ENCODE data around the gene SLC6A6. TPM values are rescaled to one million over a fixed set of nuclear protein-coding genes. Genes with fewer than 3 reads are reported as not detected.

SLC6A6 gene
- total RNA-seq, 2 experiments from 2014 or later, result 27.8 to 31.2 TPM

DNA sequence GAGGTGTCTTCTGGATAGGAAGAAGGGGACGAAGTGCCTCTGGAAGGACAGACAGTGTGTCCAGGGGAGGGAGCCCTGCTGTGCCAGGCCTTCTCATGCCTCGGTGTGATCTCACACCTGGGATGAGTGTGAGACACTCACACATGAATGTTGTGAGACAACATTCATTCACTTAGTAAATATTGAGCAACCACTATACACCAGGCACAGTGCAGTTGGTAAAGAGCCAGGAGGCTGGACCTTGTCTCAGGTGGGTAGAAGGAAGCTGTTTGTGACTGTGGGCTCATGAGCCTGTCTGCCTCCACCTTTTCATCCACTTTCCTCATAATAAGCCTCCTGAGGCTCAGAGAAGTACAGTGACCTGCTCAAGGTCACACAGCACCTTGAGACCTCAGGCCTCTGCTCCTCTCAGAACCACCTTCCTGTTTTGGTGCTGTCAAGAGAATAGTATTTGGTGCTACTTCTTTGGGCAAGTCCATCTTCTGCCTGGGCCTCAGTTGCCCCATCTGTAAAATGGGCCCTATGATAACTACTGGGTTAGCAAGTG, 20.9 kb downstream of the SLC6A6 start:
- Mint-ChIP-seq H3K4me1 (ENCODE audit: low read depth) (peaks cover 64% of the 10 kb centered on the region), H3K27me3 (no peaks in the 10 kb centered on the region), H3K36me3 (ENCODE audit: low read depth) (peaks cover 26% of the 10 kb centered on the region), H3K9me3 (no peaks in the 10 kb centered on the region), H3K4me3 (no peak overlapping the region), H3K27ac (peak overlapping the region; percentile 98)
- intact Hi-C loops (cut with DNase I, micrococcal nuclease), result no loop called here
- ChIA-PET CTCF (no interaction called here), POLR2A (interaction anchor here (1.6 kb wide), 1 partner anchor 21 kb away, joined by 9 read pairs; the partner anchor contains the start of gene SLC6A6)
- DNase-seq, result no peak
- Histone ChIP-seq H3K36me3 (ENCODE audit: insufficient read depth, low read length) (peaks cover 26% of the 10 kb centered on the region), H3K4me3 (ENCODE audit: low read length) (no peak overlapping the region), H3K4me1 (ENCODE audit: insufficient read depth, low read length) (peaks cover 77% of the 10 kb centered on the region), H3K27me3 (ENCODE audit: control insufficient read depth in 1 of 2, insufficient read depth in 2 of 2, low read length in 2 of 2) (no peaks in the 10 kb centered on the region), H3K9me3 (ENCODE audit: control insufficient read depth in 1 of 2, insufficient read depth in 1 of 2, low read length in 2 of 2) (no peaks in the 10 kb centered on the region), H3K27ac (ENCODE audit: low read depth in 1 of 2, low read length in 2 of 2) (peak overlapping the region in 1 of 2 donors; percentile 71)
- TF ChIP-seq, protein P1, sequence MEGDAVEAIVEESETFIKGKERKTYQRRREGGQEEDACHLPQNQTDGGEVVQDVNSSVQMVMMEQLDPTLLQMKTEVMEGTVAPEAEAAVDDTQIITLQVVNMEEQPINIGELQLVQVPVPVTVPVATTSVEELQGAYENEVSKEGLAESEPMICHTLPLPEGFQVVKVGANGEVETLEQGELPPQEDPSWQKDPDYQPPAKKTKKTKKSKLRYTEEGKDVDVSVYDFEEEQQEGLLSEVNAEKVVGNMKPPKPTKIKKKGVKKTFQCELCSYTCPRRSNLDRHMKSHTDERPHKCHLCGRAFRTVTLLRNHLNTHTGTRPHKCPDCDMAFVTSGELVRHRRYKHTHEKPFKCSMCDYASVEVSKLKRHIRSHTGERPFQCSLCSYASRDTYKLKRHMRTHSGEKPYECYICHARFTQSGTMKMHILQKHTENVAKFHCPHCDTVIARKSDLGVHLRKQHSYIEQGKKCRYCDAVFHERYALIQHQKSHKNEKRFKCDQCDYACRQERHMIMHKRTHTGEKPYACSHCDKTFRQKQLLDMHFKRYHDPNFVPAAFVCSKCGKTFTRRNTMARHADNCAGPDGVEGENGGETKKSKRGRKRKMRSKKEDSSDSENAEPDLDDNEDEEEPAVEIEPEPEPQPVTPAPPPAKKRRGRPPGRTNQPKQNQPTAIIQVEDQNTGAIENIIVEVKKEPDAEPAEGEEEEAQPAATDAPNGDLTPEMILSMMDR (IDR thresholded peaks at IDR 0.05), result no peak
- ATAC-seq (ENCODE audit: poor library complexity), result no peak

DNA sequence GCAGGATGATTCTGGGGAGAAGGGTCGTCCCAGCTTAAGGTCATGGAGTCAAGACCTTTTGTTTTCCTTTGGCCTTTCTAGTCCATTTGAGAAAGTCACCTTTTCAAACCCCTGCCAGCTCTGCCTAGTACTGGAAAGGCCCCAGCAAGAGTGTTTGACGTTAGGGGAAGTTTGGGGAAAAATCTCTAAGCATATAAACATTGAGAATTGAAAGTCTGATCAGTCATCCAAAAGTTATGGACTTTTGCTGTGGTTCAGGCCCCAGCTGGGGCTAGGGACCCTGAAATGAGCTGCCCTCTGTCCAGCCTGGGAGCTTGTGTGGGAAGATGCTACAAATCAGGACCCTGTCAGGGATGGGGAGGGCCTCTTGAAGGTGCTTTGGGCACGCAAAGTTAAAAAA, 21.6 kb downstream of the SLC6A6 start:
- intact Hi-C loops (cut with DNase I, micrococcal nuclease), result no loop called here
- ChIA-PET POLR2A (interaction anchor here (0.9 to 1.6 kb wide), 4 partner anchors 8 to 245 kb away, joined by 3 to 9 read pairs (median 4); partner anchors contain the start of genes LSM3, SLC6A6 and XPC), CTCF (interaction anchor here (1.2 kb wide), 1 partner anchor 22 kb away, joined by 5 read pairs; the partner anchor contains the start of gene SLC6A6)
- H3K9me3 Mint-ChIP-seq, result no peaks in the 10 kb centered on the region
- peaks cover 82% of the 10 kb centered on the region for H3K4me1 ChIP-seq (ENCODE audit: insufficient read depth, low read length)
- H3K27ac ChIP-seq (ENCODE audit: low read depth in 1 of 2, low read length in 2 of 2), result peak overlapping the region; percentile 8 to 71
- peak in 1 of 14 experiments; percentile 36 for DNase-seq
- ATAC-seq (ENCODE audit: poor library complexity), result no peak
- peaks cover 20% of the 10 kb centered on the region for H3K36me3 ChIP-seq (ENCODE audit: insufficient read depth, low read length)
- no peaks in the 10 kb centered on the region for H3K27me3 ChIP-seq (ENCODE audit: control insufficient read depth in 1 of 2, insufficient read depth in 2 of 2, low read length in 2 of 2)
- H3K36me3 Mint-ChIP-seq (ENCODE audit: low read depth), result peaks cover 19% of the 10 kb centered on the region
- TF ChIP-seq, protein P1 (IDR thresholded peaks at IDR 0.05), result no peak
- H3K4me3 Mint-ChIP-seq, result peak overlapping the region; percentile 68
- H3K27ac Mint-ChIP-seq, result peak overlapping the region; percentile 98
- peaks cover 71% of the 10 kb centered on the region for H3K4me1 Mint-ChIP-seq (ENCODE audit: low read depth)
- no peaks in the 10 kb centered on the region for H3K9me3 ChIP-seq (ENCODE audit: control insufficient read depth in 1 of 2, insufficient read depth in 1 of 2, low read length in 2 of 2)
- no peak overlapping the region for H3K4me3 ChIP-seq (ENCODE audit: low read length)
- H3K27me3 Mint-ChIP-seq, result no peaks in the 10 kb centered on the region

DNA sequence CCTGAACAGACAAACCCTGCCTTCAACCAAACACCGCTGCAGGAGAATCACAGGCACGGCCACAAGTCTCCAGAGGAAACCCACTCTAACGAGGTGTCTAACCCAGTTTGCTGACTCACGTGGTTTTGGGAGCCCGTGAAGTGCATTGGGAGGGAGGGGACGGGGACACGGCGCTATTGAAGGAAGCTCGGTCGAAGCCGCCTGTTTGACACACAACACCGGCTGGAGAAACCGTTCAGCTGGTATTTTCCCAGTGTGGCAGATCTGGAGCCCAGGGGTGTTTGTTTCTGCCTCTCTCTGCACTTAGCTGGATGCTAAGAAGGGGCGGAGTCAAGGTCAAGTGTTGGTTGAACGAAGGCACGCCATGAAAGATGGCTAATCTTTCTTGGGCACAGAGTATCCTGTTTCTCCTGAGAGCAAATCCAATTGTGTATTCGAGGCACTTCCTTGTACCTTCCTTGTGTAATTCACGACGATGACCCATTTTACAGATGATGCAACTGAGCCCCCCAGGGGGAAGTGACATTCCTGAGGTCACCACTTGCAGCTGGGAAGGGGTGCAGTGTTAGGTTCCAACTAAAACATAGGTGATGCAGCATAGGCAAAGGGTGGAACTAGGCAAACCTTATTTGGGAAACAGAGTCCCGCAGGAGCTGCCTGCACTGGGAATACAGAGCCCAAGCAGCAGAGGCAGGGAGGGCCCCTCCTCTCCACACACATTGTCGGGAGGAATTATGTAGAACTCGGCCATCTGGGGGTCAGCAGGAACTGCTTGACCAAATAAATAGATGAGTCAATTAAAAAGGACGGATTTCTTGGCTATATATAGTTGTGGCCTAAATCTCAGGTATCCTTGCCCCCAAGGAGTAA, 22.5 kb downstream of the SLC6A6 start:
- H3K9me3 ChIP-seq (ENCODE audit: control insufficient read depth in 1 of 2, insufficient read depth in 1 of 2, low read length in 2 of 2), result no peaks in the 10 kb centered on the region
- H3K9me3 Mint-ChIP-seq, result no peaks in the 10 kb centered on the region
- intact Hi-C loops (cut with DNase I, micrococcal nuclease), result loop anchor here in 1 of 2 experiments (5.0 kb wide), 1 partner anchor 278 kb away; no protein-coding TSS in a partner anchor
- H3K4me1 Mint-ChIP-seq (ENCODE audit: low read depth), result peaks cover 81% of the 10 kb centered on the region
- H3K27ac Mint-ChIP-seq, result peak overlapping the region; percentile 98
- ChIA-PET POLR2A (interaction anchor here (0.9 to 1.6 kb wide), 6 partner anchors 9 to 246 kb away, joined by 3 to 9 read pairs (median 4); partner anchors contain the start of genes LSM3, SLC6A6 and XPC), CTCF (interaction anchor here (0.6 to 1.2 kb wide), 3 partner anchors 21 to 37 kb away, joined by 3 to 5 read pairs (median 4); partner anchors contain the start of gene SLC6A6)
- peaks cover 84% of the 10 kb centered on the region for H3K4me1 ChIP-seq (ENCODE audit: insufficient read depth, low read length)
- peaks cover 13% of the 10 kb centered on the region for H3K36me3 ChIP-seq (ENCODE audit: insufficient read depth, low read length)
- peaks cover 16% of the 10 kb centered on the region for H3K36me3 Mint-ChIP-seq (ENCODE audit: low read depth)
- peak overlapping the region; percentile 74 for H3K4me3 Mint-ChIP-seq
- peak in 12 of 14 experiments; percentile 22 to 81 (median 42) for DNase-seq
- TF ChIP-seq, protein P1 (IDR thresholded peaks at IDR 0.05), result no peak
- H3K27me3 ChIP-seq (ENCODE audit: control insufficient read depth in 1 of 2, insufficient read depth in 2 of 2, low read length in 2 of 2), result no peaks in the 10 kb centered on the region
- no peaks in the 10 kb centered on the region for H3K27me3 Mint-ChIP-seq
- peak overlapping the region; percentile 21 for H3K4me3 ChIP-seq (ENCODE audit: low read length)
- H3K27ac ChIP-seq (ENCODE audit: low read depth in 1 of 2, low read length in 2 of 2), result peak overlapping the region; percentile 8 to 71
- peak; percentile 62 for ATAC-seq (ENCODE audit: poor library complexity)

Measured in CD4-positive, alpha-beta T cell (primary cell).